G401 (cell line): Measurements from ENCODE around the gene CDH13. TPM values are rescaled to one million over a fixed set of nuclear protein-coding genes. Genes with fewer than 3 reads are reported as not detected.
A peak's percentile ranks its signal among the peaks of the same experiment; 100 is the strongest.

Experiments
- DNase-seq: peaks from one replicate; pipeline ENCODE4 v3.0.0-alpha.2; 2015; ENCODE audit warnings: low spot score
- in situ Hi-C: cut with HindIII; loops from 2 replicates; pipeline ENCODE4 v1.10.0; 2016; ENCODE audit warnings: low sequenced_read_pairs, mixed read lengths
- total RNA-seq: library from RNA; depleted of rRNA; stranded (reverse); fragments of >200 nt; shearing (Covaris generic); gene quantifications from 2 replicates; pipeline ENCODE4 v1.2.3, GENCODE V29; 2014

CDH13 gene
- total RNA-seq, 1 experiment from 2014 or later, result 10.8 TPM

DNA sequence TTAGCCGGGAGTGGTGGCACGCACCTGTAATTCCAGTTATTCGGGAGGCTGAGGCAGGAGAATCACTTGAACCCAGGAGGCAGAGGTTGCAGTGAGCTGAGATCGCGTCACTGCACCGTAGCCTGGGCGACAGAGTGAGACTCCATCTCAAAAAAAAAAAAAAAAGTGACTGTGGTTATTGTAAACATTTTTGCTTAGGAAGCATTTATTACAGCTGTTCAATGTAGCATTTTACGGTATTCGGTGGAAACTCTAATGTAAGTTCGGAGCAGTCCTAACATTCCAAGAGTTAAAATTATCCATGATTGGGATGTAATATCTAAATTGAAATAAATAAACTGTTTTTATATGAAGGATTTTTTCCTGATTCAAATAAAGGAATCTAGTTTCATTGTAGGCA, 926.2 kb downstream of the CDH13 start:
- in situ Hi-C loops, result no loop called here
- DNase-seq, result no peak

DNA sequence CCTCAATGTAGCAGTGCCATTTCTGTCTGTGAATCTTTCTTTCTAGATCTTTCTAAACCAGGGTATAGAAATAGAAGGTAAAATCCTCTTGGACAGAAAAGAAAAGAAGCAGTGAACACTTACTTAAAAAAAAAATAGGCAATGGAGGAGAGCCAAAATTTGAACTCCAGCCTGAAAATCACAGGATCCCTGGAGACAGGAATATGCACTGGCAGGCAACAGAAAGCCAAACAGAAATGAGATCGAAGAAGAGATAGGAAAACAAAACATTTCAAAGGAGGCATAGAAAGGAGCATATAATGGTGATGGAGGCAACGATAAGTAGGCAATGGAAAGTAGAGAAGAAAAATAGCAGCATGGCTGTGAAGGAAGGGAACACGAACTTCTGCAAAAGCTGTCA, 927.3 kb downstream of the CDH13 start:
- no peak for DNase-seq
- in situ Hi-C loops, result no loop called here

DNA sequence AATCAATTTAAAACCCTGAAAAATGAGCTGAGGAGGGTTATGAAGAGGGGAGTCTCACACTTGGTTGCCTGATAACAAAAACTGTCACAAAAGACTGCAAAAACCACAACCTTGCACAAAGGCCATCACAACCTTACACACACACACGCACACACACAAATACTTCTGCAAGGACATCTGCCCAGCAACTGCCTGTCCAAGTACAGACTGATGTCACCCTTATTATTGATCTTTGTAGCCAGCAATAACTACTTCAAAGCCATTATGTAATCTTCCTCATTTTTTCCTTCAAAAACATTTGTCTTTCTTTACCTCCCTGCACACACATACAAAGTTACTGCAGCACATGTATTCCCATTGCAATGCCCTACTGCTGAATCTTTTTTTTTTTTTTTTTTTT, 927.8 kb downstream of the CDH13 start:
- in situ Hi-C loops, result no loop called here
- DNase-seq, result no peak

DNA sequence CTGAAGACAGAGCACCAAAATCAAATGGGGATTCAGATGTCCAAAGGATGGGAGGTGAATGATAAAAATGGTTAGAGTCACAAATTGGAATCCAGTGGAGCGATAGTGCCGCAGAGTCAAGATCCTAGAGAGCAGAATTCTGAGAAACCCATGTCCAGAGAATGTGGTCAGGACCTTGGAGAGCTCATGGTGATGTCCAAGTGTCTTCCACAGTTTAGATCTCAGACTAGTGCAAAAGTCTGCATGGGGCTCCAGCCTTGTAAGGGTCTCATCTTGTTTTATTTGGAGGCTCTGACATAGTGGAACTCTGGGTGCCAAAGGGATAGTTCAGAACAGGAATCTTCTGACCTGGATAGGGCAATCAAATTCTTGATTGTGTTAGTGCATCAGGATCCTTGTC, 935.1 kb downstream of the CDH13 start:
- DNase-seq, result no peak
- in situ Hi-C loops, result no loop called here

DNA sequence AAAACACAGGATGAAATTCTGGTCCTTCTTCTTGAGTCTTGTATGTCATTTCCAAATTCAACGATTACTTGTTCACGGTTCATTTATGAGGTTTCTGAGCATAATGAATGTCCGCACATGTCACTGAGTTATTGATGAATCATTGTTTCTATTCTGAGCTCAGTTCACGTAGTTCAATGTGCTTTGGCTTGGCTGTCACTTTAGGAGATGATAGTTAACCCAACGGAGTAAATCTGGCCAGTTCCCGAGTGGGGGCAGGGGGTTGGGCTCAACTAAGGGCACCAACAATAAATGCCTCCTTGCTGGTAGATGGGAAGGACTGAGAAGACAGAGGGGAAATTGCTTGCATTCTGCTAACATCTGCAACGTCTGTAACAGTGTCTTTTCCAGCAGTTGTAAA, 941.6 kb downstream of the CDH13 start:
- in situ Hi-C loops, result no loop called here
- no peak for DNase-seq

DNA sequence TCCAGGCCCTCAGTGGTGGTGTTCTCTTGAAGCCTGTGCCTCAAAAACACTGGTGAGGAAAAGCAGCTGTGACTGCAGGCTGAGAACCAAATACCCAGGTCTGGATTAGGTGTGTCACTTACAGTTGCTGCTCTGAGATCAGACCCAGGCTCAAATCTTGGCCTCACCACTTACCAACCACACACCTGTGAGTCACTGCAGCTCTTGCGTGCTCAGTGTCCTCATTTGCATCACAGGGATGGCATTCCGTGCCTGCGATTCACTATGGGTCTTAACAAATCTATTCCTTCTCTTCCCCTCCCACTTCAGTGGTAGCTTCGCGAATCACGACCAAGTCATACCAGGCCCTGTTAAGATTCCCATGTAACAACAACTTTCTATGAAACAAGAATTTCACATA, 947.6 kb downstream of the CDH13 start:
- no peak for DNase-seq
- in situ Hi-C loops, result no loop called here

DNA sequence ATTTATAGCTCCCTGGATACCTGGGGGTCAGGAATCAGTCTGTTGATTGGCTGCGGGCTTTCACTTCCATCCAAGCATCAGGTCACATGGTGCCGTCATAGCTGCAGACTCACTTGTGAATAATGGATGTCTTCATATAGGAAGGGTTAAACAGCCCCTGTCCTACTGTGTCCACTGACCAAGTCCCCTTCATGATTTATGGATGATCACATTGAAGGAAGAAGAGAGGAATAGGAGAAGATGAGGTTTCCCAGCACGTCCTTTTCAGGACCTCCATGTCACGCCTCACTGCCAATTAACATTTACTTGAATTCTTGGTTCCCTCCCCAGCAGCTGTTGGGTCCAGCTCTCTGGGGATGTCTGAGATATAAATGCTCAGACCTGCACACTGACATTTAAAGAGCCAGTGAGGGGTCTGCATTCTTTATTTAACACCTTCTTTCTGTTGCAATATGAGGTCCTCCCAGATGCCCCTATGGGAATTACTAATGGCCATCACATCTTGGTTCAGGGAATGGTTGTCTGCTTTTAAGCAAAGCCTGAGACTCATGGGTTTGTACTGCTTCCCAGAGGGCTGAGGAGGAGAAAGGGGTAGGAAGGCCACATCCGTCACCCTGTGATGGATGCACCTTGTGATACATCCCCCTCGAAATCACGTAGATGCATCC, 950.4 kb downstream of the CDH13 start:
- DNase-seq, result no peak
- in situ Hi-C loops, result no loop called here

DNA sequence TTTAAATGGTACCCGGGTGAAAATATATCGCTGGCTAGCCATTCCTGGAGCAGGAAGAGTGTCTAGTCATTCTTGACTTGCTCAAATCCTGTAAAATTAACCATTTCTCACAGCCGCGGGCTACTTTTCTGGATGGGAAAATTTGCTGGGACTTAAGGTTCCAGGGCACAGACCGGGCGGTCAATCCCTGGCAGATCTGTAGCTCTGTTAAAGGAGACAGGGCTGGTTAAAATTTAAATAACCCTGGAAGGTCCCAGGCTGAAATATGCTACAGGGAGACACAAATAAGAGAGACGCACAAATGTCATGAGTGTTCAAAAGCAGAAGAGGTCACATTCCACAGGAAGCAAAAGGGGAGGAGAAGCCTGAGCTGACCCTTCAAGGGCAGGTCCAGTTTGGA, 951.4 kb downstream of the CDH13 start:
- in situ Hi-C loops, result no loop called here
- no peak for DNase-seq

DNA sequence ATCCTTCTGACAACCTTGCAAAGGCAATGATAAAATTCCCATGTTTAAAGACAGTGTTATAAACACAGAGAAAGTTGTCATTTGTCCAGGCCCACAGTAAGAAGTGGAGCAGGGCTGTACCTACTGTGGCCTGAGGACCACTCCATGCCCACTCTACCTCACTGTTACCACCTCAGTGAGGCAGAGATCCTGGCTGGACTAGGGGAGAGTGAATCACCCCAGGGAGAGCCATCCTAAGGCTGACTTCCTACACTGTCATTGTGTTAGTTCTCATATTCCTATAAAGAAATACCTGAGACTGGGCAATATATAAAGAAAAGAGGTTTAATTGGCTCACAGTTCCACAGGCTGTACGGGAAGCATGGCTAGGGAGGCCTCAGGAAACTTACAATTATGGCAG, 952.3 kb downstream of the CDH13 start:
- DNase-seq, result no peak
- in situ Hi-C loops, result no loop called here

DNA sequence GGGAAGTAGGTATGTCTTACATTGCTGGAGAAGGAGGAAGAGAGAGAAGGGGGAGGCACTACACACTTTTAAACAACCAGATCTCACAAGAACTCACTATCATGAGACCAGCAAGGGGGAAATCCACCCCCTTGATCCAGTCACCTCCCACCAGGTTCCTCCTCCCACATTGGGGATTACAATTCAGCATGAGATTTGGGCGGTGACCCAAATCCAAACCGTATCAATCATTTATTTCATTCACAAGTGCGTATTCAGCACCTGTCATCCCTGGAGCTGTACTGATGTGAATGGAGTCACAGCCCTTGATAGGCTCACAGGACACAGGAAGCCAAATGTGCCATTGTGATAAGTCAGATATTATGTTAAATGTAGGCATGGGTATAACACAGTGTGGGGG, 952.7 kb downstream of the CDH13 start:
- in situ Hi-C loops, result no loop called here
- no peak for DNase-seq

DNA sequence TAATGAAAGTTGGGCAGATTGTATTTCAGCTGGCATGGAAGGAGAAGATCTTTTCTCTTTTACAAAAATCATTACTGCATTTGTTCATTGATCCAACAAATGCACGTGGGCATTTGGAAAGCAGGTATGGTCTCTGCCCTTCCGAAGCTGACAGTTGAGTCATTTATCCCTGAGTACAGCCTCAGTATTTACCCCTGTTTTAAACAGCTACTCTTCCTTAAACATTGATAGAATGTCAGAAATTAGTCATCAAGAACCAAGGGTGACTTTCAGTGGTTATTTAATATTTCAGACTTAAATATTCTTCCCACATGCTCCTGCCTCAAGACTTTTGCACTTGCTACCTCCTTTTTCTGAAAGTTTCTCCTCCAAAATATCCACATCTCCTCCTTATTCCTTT, 954.3 kb downstream of the CDH13 start:
- in situ Hi-C loops, result no loop called here

DNA sequence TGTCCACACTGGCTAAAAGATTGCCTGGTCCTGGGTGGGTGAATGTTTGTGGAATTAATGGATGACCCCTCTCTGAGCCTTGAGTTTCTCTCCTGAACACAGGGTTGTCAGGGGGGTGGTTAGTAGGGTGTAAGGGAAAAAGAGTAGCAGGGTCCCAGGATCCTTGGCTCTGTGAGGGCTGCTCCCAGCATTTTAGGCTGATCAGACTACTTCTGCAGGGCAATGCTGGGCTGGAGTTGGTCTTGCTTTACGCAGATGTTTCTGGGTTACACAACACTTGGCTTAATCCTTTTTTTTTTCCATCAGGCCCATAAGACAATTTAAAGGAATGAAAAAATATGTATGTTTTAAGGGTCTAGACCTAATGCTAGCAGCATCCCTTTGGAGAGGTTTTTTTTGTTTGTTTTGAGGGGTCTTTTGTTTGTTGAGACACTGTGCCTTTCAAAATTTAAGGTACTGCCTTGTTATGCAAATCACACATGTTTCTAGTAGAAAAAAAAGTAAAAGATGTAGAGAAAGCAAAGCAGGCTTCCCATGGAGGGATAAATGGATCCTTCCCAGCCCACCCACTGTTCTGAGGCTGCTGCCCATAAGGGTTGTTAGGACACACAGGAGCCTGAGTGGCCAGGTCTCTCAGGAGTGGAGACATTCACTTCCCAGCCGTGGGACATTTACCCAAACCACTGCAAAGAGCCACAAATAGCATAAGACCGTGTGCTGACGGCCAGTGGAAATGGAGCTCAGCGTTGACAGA, 955.4 kb downstream of the CDH13 start:
- no peak for DNase-seq
- in situ Hi-C loops, result no loop called here

More for the DNA sequence above, 954.3 kb downstream of the CDH13 start:
- no peak for DNase-seq

DNA sequence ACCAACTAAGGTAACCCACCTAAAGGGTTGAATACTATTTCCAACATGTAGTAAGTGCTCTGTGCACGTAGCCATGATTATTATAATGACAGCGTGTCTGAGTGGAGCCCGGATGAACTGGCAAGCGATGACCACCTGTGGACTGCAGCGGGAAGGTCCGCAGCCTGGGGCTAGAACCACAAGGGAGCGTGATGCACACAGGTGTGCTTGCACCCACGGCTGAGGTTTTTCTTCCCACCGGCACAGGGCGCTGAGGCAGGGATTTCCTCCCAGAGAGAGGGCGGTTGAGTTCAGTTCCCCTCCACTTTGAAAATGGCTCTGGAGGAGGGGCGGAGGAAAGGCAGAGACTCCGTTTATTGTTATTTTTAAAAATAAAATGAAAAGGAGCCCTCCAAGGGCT, 959.3 kb downstream of the CDH13 start:
- in situ Hi-C loops, result no loop called here
- no peak for DNase-seq

DNA sequence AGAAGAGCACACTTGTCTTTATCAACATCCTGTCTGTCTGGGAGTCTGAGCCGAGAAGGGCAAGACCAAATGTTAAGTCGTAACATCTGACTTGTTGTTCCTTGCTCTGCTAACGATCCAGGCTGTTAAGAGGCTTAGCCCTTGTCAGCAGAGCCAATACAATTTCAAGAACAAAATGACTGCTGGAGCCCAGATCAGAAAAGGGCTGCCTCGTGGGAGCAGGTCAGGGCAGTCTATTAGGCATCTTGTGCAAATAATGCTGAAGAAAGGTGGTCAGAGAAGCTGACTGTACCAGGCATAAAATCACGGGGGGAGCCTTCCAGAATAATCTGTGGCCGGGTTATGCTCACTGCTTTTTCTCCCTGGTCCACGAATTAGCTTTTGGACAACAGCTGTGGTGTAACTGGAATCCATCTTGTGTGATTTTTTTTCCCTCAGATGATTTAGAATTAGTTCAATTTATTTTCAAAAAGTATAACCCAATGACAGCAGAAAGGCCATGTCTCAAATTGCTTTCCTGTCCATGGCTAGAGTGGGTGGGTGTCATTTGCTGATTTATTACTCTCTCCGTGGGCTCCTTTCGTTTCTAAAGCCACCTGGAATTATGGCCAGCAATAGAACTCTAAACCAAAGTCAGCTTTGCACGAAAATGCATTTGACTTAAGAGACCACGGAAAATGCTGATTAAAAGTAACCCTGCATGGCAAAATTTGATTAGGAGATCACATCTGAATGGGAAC, 959.9 kb downstream of the CDH13 start:
- in situ Hi-C loops, result no loop called here

DNA sequence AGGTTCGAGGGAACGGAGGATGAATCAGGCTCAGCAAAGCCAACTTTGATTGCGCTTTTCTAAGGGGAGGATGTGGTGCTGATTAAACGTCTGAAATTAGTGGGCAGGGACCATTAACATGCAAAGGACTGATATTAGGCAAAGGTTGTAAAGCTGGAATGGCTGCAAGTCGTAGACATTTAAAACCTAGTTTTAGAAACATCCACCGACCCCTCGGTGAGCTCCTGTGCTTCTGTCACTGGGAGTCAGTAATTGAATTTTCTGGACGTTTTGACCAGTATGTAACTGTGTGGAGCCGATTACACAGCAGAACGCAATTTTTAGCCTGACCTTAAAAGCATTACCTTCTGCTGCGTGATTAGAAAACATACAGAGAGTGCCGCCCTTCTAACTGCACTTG, 960.4 kb downstream of the CDH13 start:
- in situ Hi-C loops, result no loop called here
- peak; percentile 40 for DNase-seq

More for the DNA sequence above, 959.9 kb downstream of the CDH13 start:
- DNase-seq, result peak; percentile 51

DNA sequence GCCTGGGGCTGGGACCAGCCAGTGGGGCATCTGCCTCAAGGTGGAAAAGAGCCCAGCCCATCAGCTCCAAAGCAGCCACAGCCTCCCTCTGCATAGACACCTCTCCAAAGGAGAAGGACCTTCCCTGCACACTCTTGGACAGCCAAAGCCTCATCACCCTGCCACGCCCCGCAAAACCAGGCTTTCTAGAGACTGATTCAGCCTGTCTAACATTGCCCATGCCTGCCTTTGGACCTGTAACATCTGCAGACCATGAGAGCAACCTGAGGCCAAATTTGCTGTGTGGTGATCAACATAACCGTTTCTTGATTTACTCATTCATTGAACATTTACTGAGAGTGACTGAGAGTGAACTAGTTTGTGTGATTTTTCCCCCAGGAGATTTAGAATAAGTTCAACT, 961.3 kb downstream of the CDH13 start:
- in situ Hi-C loops, result no loop called here
- no peak for DNase-seq

DNA sequence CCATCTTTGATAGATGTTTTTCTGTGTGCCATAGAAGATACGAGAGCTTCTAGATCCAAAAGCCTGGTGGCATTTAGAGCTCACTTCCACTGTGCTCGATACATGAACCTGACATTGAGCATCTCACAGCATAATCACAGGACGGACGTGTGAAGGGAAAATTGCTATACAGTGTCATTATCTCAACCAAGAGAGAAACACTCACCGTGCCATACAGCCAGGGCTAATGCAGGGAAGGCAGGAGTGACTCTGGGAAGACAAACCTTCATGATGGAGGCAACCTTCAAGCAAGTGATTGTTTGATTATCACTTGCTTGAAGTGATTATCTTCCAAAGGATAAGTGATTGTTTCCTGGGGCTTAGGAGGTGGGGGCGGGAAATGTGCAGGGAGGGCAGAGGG, 962.8 kb downstream of the CDH13 start:
- in situ Hi-C loops, result no loop called here
- no peak for DNase-seq

DNA sequence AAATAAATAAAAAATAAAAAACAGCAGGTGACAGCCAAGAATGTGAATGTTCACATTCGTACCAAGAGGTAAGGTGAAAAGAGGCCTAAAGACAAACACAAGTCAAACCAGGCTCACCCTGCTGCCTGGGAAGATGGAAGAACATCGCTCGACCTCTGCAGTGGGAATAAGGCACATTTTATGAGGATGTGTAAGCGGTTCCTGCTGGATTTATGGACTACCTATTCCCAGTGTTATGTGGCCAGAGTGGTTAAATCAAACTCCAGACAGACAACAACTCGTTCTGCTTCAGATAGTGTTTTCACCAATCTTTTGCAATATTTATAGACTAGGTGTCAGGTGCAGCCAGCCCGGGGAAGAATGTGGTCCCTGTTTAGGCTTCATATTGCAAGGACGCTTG, 966.0 kb downstream of the CDH13 start:
- DNase-seq, result no peak
- in situ Hi-C loops, result no loop called here

DNA sequence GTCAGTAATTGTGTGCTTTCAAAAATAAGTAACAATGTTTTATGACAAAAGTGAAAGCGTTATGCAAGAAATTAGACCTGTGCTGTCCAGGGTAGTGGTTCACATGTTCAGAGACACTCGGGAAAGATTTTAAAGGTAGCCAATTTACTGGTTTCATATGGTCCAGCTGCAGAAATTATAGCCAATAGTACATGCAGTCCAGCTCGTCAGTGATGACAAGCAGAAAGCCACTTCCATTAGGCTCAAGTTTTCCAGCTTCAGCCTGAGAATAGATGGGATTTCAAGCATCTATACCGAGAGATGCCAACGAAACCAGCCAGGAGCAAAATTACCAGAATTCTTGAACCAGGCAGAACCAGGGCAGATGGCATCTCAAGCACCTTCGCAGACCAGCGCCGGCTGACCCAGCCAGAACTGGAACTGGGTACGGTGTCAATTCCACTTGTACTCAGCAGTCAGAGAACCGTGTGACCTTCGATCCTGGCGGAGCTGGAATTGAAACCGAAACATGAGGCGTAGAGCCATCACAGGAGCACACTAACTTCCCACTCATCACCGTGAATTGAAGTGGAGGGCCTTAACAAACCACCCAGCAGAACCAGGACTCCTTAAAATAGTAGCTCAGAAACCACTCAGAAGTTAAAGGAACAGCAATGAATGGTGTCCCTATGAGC, 973.2 kb downstream of the CDH13 start:
- in situ Hi-C loops, result no loop called here
- no peak for DNase-seq
